Left ventricle myocardium inferior (tissue), 1 donor: ENCODE measurements around the gene TPT1. TPM values are rescaled to one million over a fixed set of nuclear protein-coding genes. Genes with fewer than 3 reads are reported as not detected.
"Not testable (repeated sequence)": the region's sequence is repeated elsewhere in the genome, so short reads cannot be mapped to it uniquely, and the experiment has no call there.

Experiments
- DNase-seq: peaks from one replicate; pipeline ENCODE4 v3.0.0-alpha.2; 2020
- H3K27ac ChIP-seq: fragments of 200-600 bp; replicated peaks from 2 replicates; pipeline ENCODE4 v1.8.0; 2021
- H3K27me3 ChIP-seq: fragments of 200-600 bp; 2 replicates; pipeline ENCODE4 v1.8.0; 2021; ENCODE audit warnings: low read depth
- H3K36me3 ChIP-seq: fragments of 200-600 bp; 2 replicates; pipeline ENCODE4 v1.8.0; 2021
- H3K4me1 ChIP-seq: fragments of 200-600 bp; 2 replicates; pipeline ENCODE4 v1.8.0; 2021
- H3K4me3 ChIP-seq: fragments of 200-600 bp; 2 replicates; pipeline ENCODE4 v1.8.0; 2021; ENCODE audit warnings: mild to moderate bottlenecking, moderate library complexity
- H3K9me3 ChIP-seq: fragments of 200-600 bp; replicated peaks from 2 replicates; pipeline ENCODE4 v1.8.0; 2021
- intact Hi-C: fragments of 100-400 bp; cut with micrococcal nuclease; formaldehyde crosslinking; loops from one replicate; pipeline ENCODE4 v1.11.0; 2022
- total RNA-seq: library from RNA; stranded (reverse); fragmentation: NEBNext Ultra II Directional; extraction: Animal tissue kit (Norgen Biotek cat#: 25700); gene quantifications from one replicate; pipeline ENCODE4 v1.2.1, GENCODE V29; 2021
- TF ChIP-seq, protein P1 (sequence below): fragments of 200-600 bp; IDR thresholded peaks from 2 replicates; pipeline ENCODE4 v1.8.0; 2021; ENCODE audit warnings: antibody characterized with exemption, mild to moderate bottlenecking, borderline replicate concordance
- donor health status: DM: no; HTN: yes; CAD: no; lungs with severe emphysema.

Gene TPT1
- total RNA-seq, 1 donor from 2014 or later: 4,332 TPM

DNA sequence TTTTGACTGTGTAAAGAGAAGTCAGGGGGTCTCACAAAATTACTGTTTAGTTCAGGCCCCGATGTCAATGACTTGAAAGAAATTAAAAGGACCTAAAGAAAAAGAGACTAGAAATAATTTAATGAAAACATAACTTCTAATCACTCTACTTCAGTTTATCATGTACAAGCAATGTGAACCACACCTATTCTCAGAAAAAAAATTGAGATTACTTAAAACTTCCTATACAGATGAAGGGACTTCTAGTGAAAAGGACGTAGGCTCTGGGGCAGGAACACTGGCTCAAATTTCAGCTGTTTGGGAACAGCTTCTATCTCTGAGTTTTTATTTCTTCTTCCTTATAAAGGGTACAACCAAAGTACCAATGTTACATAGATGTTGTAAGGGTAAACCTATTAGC lies 38.0 kb downstream of the TPT1 start:
- no peak for DNase-seq
- no peaks in the 10 kb centered on the region for H3K36me3 ChIP-seq
- TF ChIP-seq, protein P1, sequence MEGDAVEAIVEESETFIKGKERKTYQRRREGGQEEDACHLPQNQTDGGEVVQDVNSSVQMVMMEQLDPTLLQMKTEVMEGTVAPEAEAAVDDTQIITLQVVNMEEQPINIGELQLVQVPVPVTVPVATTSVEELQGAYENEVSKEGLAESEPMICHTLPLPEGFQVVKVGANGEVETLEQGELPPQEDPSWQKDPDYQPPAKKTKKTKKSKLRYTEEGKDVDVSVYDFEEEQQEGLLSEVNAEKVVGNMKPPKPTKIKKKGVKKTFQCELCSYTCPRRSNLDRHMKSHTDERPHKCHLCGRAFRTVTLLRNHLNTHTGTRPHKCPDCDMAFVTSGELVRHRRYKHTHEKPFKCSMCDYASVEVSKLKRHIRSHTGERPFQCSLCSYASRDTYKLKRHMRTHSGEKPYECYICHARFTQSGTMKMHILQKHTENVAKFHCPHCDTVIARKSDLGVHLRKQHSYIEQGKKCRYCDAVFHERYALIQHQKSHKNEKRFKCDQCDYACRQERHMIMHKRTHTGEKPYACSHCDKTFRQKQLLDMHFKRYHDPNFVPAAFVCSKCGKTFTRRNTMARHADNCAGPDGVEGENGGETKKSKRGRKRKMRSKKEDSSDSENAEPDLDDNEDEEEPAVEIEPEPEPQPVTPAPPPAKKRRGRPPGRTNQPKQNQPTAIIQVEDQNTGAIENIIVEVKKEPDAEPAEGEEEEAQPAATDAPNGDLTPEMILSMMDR: no peak
- H3K4me1 ChIP-seq: peaks cover 13% of the 10 kb centered on the region
- intact Hi-C loops: no loop called here
- no peak overlapping the region for H3K27ac ChIP-seq
- H3K27me3 ChIP-seq: no peaks in the 10 kb centered on the region
- no peaks in the 10 kb centered on the region for H3K9me3 ChIP-seq
- no peak overlapping the region for H3K4me3 ChIP-seq

DNA sequence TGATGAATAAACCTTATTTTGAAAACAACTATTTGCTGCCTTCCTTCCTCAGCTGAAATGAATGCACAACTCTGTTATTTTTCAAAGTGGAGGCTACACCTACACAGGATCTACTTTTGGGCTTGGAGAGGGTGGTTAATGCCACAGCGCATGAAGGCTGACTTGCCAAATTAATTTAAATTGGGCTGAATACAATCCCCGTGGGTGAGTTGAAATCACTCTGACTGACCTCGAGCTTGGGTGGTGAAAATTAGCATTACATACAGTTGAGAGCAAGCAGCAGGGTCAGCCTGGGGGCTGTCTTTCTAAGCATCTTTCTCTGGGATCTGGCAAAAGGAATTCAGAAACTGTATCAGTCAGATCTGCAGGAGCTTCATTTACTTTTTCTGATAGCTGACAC lies 38.5 kb downstream of the TPT1 start:
- H3K4me3 ChIP-seq: no peak overlapping the region
- no peaks in the 10 kb centered on the region for H3K27me3 ChIP-seq
- H3K9me3 ChIP-seq: no peaks in the 10 kb centered on the region
- peaks cover 15% of the 10 kb centered on the region for H3K4me1 ChIP-seq
- H3K36me3 ChIP-seq: no peaks in the 10 kb centered on the region
- H3K27ac ChIP-seq: no peak overlapping the region
- no peak for DNase-seq
- intact Hi-C loops: no loop called here
- TF ChIP-seq, protein P1: no peak

DNA sequence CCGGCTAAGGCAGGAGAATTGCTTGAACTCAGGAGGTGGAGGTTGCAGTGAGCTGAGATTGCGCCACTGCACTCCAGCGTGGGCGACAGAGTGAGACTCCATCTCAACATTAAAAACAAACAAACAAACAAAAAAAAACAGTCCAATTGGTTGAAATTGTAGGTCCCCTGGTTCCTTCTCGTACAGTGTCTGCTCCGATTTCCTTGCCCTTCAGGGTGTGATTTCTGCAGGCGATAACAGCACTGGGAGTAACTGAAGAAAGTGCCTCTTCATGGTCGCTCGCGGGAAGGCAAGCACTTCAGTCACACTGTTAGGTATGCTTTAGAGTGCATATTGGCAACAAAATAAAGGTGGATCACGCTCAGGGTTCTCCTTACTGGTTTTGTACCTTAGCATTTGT lies 39.7 kb downstream of the TPT1 start:
- Histone ChIP-seq H3K4me3 (no peak overlapping the region), H3K4me1 (peaks cover 15% of the 10 kb centered on the region)
- DNase-seq: no peak

DNA sequence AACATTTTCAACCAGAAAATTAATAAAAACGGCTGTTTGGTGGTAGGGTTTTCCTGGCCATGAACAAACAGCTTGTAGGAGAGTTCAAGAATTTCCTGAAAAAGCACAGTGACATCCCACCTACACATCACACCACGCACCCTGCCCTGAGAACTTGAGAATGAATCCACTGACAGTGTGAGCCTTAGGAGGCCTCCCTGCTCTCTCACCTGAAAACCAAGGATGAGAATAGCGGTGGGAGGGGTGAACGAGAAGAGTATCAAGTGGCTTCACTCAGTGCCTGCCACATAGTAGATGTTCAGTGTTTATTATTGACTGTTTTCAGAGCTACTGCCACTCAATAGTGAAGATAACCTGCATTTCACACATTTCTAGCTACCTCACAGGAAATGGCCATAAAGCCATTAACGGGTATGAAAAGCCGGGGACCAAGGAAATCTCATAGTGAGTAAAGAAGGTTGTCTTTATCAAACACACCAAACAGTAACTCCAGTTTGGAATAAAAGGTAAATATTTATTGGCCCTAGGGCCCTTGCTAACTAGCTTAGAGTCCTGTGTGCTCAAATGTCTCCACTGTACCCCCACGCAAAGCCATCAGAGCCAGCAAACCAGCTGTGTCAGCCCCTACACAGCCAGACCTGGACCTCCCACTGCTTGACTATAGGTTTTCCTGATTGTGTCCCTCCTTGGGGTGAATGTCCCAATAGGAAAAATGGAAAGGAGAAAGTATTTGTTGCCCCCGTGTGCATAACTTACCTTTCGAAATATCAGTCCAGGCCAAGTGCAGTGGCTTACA lies 40.6 kb downstream of the TPT1 start:
- no peaks in the 10 kb centered on the region for H3K36me3 ChIP-seq
- DNase-seq: no peak
- intact Hi-C loops: no loop called here
- H3K27ac ChIP-seq: no peak overlapping the region
- H3K4me3 ChIP-seq: no peak overlapping the region
- H3K27me3 ChIP-seq: no peaks in the 10 kb centered on the region
- peaks cover 15% of the 10 kb centered on the region for H3K4me1 ChIP-seq
- no peaks in the 10 kb centered on the region for H3K9me3 ChIP-seq
- TF ChIP-seq, protein P1: no peak

More for the DNA sequence above, 39.7 kb downstream of the TPT1 start:
- Histone ChIP-seq H3K27ac (no peak overlapping the region), H3K9me3 (no peaks in the 10 kb centered on the region), H3K36me3 (no peaks in the 10 kb centered on the region), H3K27me3 (no peaks in the 10 kb centered on the region)
- intact Hi-C loops: no loop called here
- TF ChIP-seq, protein P1: no peak

DNA sequence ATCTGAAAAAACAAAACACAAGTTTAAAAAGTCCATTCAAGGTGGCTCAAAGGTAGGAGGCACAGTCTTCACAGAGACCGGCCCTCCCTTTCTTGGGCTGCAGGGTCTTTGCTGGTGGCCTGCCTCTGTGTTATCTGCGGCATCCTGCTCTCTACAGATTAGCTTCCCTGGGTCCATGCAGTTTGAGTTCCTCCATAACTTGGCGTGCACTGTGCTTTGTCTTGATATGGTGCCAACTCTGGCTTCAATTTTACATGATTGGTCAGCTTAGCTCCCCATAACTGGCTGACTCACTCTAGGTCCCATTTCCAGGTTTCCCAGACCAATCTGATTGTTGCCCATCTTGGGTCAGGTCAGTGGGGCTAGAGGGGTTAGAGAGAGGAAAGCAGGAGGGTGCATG lies 41.8 kb downstream of the TPT1 start:
- H3K27ac ChIP-seq: no peak overlapping the region
- no peaks in the 10 kb centered on the region for H3K9me3 ChIP-seq
- H3K27me3 ChIP-seq: no peaks in the 10 kb centered on the region
- DNase-seq: no peak
- no peaks in the 10 kb centered on the region for H3K36me3 ChIP-seq
- H3K4me1 ChIP-seq: peaks cover 15% of the 10 kb centered on the region
- no peak overlapping the region for H3K4me3 ChIP-seq
- TF ChIP-seq, protein P1: no peak
- intact Hi-C loops: no loop called here

DNA sequence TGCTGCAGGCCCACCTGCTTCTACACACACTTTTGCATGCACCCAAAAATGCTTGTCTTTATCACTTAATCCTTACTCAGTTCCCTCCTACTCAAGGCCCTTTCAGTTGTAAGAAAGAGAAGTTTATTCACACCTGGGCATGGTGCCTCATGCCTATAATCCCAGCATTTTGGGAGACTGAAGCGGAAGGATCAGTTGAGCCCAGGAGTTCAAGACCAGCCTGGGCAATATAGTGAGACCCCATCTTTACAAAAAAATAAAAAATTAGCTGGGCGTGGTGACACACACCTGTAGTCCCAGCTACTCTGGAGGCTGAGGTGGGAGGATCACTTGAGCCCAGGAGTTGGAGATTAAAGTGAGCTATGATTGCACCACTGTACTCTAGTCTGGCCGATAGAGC lies 42.4 kb downstream of the TPT1 start:
- H3K27ac ChIP-seq, intact Hi-C loops: not testable (repeated sequence)

More for the DNA sequence above, 42.4 kb downstream of the TPT1 start:
- not testable (repeated sequence) for H3K9me3 ChIP-seq, H3K27me3 ChIP-seq, H3K4me3 ChIP-seq, DNase-seq, H3K36me3 ChIP-seq
- H3K4me1 ChIP-seq: peaks cover 15% of the 10 kb centered on the region
